Right renal cortex interstitium (tissue), 3 donors: ENCODE measurements around the gene GPR15. TPM values are rescaled to one million over a fixed set of nuclear protein-coding genes. Genes with fewer than 3 reads are reported as not detected.

ENCODE experiments used
- DNase-seq, 3 donors: peaks; one replicate each; pipeline ENCODE4 v3.0.0-alpha.2; 2013; ENCODE audit warnings: low read depth in 3 of 3, low spot score in 2 of 3
- polyA plus RNA-seq, 3 donors: library from polyadenylated mRNA; unstranded; fragments of 120-200 nt; gene quantifications; one replicate each; pipeline ENCODE4 v1.2.1, GENCODE V29; 2013; ENCODE audit not compliant: insufficient read length in 3 of 3

Gene GPR15
- polyA plus RNA-seq, 3 donors = not detected

GRCh38 chr3:98582042-98582441 is 50.3 kb downstream of the GPR15 start:
- DNase-seq = no peak

DNA sequence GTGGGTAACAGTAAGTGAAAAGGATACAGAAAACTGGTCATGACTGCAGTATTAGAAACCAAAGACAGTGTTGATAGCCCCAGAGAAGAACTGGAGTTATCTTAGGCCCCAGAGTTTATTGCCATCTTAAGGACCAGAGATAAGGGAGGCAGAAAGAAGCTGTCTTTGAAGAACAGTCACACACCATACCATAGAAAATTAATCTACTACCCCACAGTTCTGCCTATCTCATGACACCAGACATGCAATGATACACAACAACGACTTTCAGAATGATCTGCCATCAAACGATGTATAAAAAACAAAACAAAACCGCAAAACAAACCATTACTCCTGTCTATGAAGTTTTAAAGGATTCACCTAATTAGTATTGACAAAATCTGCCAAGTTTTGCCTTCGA is 52.0 kb downstream of the GPR15 start:
- DNase-seq = no peak

Other genes with a start within 250 kb of the GPR15 start
- not detected for gene OR5H2, start 249.5 kb upstream of the GPR15 start, polyA plus RNA-seq
- not detected for gene OR5K4, start 178.1 kb upstream of the GPR15 start, polyA plus RNA-seq
- not detected for gene OR5K3, start 141.3 kb upstream of the GPR15 start, polyA plus RNA-seq
- not detected for gene OR5K1, start 68.8 kb upstream of the GPR15 start, polyA plus RNA-seq
- under 1 TPM in 2 of 3 donors, not detected in 1; 0.16 to 0.53 TPM for gene OR5K2, start 34.3 kb upstream of the GPR15 start, polyA plus RNA-seq
- 100 to 1,000 TPM; 165 to 190 (median 179) TPM for gene CLDND1, start 9.1 kb upstream of the GPR15 start, polyA plus RNA-seq
- 10 to 100 TPM; 20.4 to 23.4 (median 20.9) TPM for gene CPOX, start 61.6 kb downstream of the GPR15 start, polyA plus RNA-seq
- gene ST3GAL6, start 231.4 kb downstream of the GPR15 start, polyA plus RNA-seq = 10 to 100 TPM; 74.7 to 85.2 (median 77.0) TPM